Astrocyte (in vitro differentiated cells and primary cell): ENCODE data around the gene ZNF813. TPM values are rescaled to one million over a fixed set of nuclear protein-coding genes. Genes with fewer than 3 reads are reported as not detected.

Experiments
- DNase-seq: peaks from one replicate; pipeline ENCODE4 v3.0.0-alpha.2; 2010; ENCODE audit warnings: low read depth
- FAIRE-seq: peaks from 2 replicates; lab custom pipeline; 2011; peaks lifted over from hg19 to GRCh38; lab: Jason Lieb, UNC
- H2AFZ ChIP-seq: 2 replicates; pipeline ENCODE4 v1.6.0; 2012; ENCODE audit warnings: low read depth, low read length, inconsistent platforms
- H3K27ac ChIP-seq: 2 replicates; pipeline ENCODE4 v1.5.1; 2011; ENCODE audit warnings: low read depth, low read length, inconsistent platforms
- H3K27me3 ChIP-seq: 2 replicates; pipeline ENCODE4 v1.6.0; 2011; ENCODE audit warnings: low read length, inconsistent platforms; ENCODE audit not compliant: insufficient read depth
- H3K36me3 ChIP-seq: 2 replicates; pipeline ENCODE4 v1.5.1; 2011; ENCODE audit warnings: low read length, inconsistent platforms; ENCODE audit not compliant: insufficient read depth
- H3K4me1 ChIP-seq: 2 replicates; pipeline ENCODE4 v1.5.1; 2011; ENCODE audit warnings: low read length, inconsistent platforms; ENCODE audit not compliant: insufficient read depth
- H3K4me2 ChIP-seq: 2 replicates; pipeline ENCODE4 v1.6.0; 2012; ENCODE audit warnings: low read length, inconsistent platforms
- H3K4me3 ChIP-seq: 2 replicates; pipeline ENCODE4 v1.5.1; 2011; ENCODE audit warnings: low read depth, mild to moderate bottlenecking, low read length, inconsistent platforms; ENCODE audit not compliant: insufficient read depth
- H3K79me2 ChIP-seq: 2 replicates; pipeline ENCODE4 v1.6.0; 2012; ENCODE audit warnings: mild to moderate bottlenecking, low read length, inconsistent platforms; ENCODE audit not compliant: insufficient read depth
- H3K9ac ChIP-seq: 2 replicates; pipeline ENCODE4 v1.6.0; 2012; ENCODE audit warnings: mild to moderate bottlenecking, low read length, inconsistent platforms
- H3K9me3 ChIP-seq: 2 replicates; pipeline ENCODE4 v1.5.1; 2012; ENCODE audit warnings: low read depth, mild to moderate bottlenecking, low read length, inconsistent platforms; ENCODE audit not compliant: insufficient read depth
- H4K20me1 ChIP-seq: 2 replicates; pipeline ENCODE4 v1.6.0; 2012; ENCODE audit warnings: low read length, inconsistent platforms; ENCODE audit not compliant: insufficient read depth
- H3K27ac Mint-ChIP-seq: one replicate; pipeline ENCODE4 v1.8.0; 2021; ENCODE audit warnings: mild to moderate bottlenecking, mixed read lengths; ENCODE audit not compliant: unreplicated experiment
- H3K27me3 Mint-ChIP-seq: one replicate; pipeline ENCODE4 v1.8.0; 2021; ENCODE audit warnings: low read depth, mixed read lengths; ENCODE audit not compliant: unreplicated experiment
- H3K36me3 Mint-ChIP-seq: one replicate; pipeline ENCODE4 v1.8.0; 2021; ENCODE audit warnings: low read depth, mixed read lengths; ENCODE audit not compliant: unreplicated experiment
- H3K4me1 Mint-ChIP-seq: one replicate; pipeline ENCODE4 v1.8.0; 2021; ENCODE audit warnings: low read depth, mixed read lengths; ENCODE audit not compliant: unreplicated experiment
- H3K4me3 Mint-ChIP-seq: one replicate; pipeline ENCODE4 v1.8.0; 2021; ENCODE audit warnings: mild to moderate bottlenecking, moderate library complexity, mixed read lengths; ENCODE audit not compliant: unreplicated experiment
- H3K9me3 Mint-ChIP-seq: one replicate; pipeline ENCODE4 v1.8.0; 2021; ENCODE audit warnings: mild to moderate bottlenecking, mixed read lengths; ENCODE audit not compliant: unreplicated experiment
- EZH2 ChIP-seq: IDR thresholded peaks from 2 replicates; pipeline ENCODE4 v1.6.1; 2012; ENCODE audit warnings: mild to moderate bottlenecking, low read length, inconsistent platforms; ENCODE audit not compliant: insufficient read depth
- total RNA-seq: library from RNA; stranded (reverse); gene quantifications from 2 replicates; pipeline ENCODE4 v1.2.1, GENCODE V29; 2021
- TF ChIP-seq, protein P1 (sequence below): IDR thresholded peaks from 2 replicates; pipeline ENCODE4 v1.5.1; 2011; ENCODE audit warnings: low read depth, mild to moderate bottlenecking, inconsistent platforms, low read length, moderate library complexity; ENCODE audit not compliant: insufficient read depth

ZNF813 gene
- total RNA-seq, 1 donor from 2014 or later = 3.7 TPM

DNA sequence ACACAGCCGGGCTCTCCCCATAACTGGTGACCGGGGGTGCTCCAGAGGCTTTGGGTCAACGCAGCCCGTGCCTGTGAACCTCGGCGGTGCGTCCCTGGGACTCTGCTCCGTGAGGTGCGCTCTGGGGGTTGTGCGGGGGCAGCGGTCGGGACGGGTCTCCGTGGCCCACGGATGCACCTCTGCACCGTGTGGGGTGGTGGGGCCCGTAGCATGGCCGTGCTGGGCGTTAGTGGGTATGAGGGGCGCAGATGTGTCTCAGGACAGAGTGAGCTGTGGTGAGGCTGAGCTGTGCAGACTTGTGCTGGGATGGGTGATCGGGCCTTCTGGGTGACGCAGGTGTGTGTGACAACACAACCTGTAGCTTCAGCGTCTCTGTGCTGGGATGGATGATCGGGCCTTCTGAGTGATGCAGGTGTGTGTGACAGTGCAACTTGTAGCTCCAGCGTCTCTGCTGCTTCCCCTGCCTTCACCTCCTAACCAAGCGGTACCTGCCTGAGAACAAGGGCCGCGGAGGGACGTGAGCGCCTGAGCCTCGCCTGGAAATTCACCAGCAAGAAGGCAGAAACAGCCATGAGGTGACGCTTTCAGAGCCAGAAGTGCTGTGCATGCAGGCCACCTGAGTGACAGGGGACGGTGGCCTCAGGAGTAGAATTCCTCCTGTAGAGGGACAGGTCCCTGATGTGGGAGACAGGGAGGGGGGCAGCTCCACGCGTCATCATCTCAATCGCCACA is 71.0 kb downstream of the ZNF813 start:
- no peak for FAIRE-seq
- peak overlapping the region; percentile 79 for H3K4me3 ChIP-seq
- peak overlapping the region; percentile 58 for H3K27ac Mint-ChIP-seq

DNA sequence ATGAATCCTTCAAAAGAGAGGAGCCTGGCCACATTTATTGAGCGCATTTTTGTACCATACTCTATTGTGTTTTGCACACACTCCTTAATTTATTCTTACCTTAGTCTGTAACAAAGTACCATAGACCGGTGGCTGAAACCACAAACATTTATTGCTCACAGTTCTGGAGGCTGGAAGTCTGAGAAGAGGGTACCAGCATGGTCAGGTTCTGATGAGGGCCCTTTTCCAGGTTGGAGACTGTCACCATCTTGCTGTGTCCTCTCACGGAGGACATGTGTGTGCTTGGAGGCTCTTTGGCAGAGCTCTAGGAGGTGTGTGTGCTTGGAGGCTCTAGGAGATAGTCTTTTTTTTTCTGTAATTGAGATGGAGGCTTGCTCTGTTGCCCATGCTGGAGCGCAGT is 72.6 kb downstream of the ZNF813 start:
- Histone ChIP-seq H3K27ac (no peak overlapping the region), H3K4me1 (no peaks in the 10 kb centered on the region), H2AFZ (no peak overlapping the region), H3K9me3 (no peaks in the 10 kb centered on the region), H3K36me3 (no peaks in the 10 kb centered on the region), H3K79me2 (peaks cover 7% of the 10 kb centered on the region), H3K27me3 (no peaks in the 10 kb centered on the region), H3K4me3 (no peak overlapping the region), H3K4me2 (no peak overlapping the region), H4K20me1 (no peaks in the 10 kb centered on the region), H3K9ac (no peak overlapping the region)
- no peak for DNase-seq
- FAIRE-seq = no peak
- TF ChIP-seq EZH2 = no peak
- Mint-ChIP-seq H3K27me3 (no peaks in the 10 kb centered on the region), H3K9me3 (no peaks in the 10 kb centered on the region), H3K4me1 (peaks cover 1% of the 10 kb centered on the region), H3K36me3 (no peaks in the 10 kb centered on the region), H3K27ac (no peak overlapping the region), H3K4me3 (no peak overlapping the region)

More for the DNA sequence above, 71.0 kb downstream of the ZNF813 start:
- Histone ChIP-seq H3K36me3 (no peaks in the 10 kb centered on the region), H4K20me1 (no peaks in the 10 kb centered on the region), H3K9me3 (no peaks in the 10 kb centered on the region), H3K79me2 (peaks cover 7% of the 10 kb centered on the region), H3K27me3 (no peaks in the 10 kb centered on the region), H2AFZ (peak overlapping the region; percentile 100), H3K27ac (peak overlapping the region; percentile 77), H3K9ac (peak overlapping the region; percentile 91), H3K4me1 (no peaks in the 10 kb centered on the region), H3K4me2 (peak overlapping the region; percentile 87)
- TF ChIP-seq, protein P1, sequence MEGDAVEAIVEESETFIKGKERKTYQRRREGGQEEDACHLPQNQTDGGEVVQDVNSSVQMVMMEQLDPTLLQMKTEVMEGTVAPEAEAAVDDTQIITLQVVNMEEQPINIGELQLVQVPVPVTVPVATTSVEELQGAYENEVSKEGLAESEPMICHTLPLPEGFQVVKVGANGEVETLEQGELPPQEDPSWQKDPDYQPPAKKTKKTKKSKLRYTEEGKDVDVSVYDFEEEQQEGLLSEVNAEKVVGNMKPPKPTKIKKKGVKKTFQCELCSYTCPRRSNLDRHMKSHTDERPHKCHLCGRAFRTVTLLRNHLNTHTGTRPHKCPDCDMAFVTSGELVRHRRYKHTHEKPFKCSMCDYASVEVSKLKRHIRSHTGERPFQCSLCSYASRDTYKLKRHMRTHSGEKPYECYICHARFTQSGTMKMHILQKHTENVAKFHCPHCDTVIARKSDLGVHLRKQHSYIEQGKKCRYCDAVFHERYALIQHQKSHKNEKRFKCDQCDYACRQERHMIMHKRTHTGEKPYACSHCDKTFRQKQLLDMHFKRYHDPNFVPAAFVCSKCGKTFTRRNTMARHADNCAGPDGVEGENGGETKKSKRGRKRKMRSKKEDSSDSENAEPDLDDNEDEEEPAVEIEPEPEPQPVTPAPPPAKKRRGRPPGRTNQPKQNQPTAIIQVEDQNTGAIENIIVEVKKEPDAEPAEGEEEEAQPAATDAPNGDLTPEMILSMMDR = no peak
- TF ChIP-seq EZH2 = no peak
- Mint-ChIP-seq H3K36me3 (no peaks in the 10 kb centered on the region), H3K4me1 (no peaks in the 10 kb centered on the region), H3K4me3 (peak overlapping the region; percentile 94), H3K9me3 (no peaks in the 10 kb centered on the region), H3K27me3 (no peaks in the 10 kb centered on the region)
- no peak for DNase-seq

- H3K27ac Mint-ChIP-seq = no peak overlapping the region
Observed at GRCh38 chr19:53541971-53542370, 74.4 kb downstream of the ZNF813 start.

More at GRCh38 chr19:53541971-53542370, 74.4 kb downstream of the ZNF813 start:
- H3K9me3 ChIP-seq = no peaks in the 10 kb centered on the region
- no peaks in the 10 kb centered on the region for H3K27me3 ChIP-seq
- H3K9me3 Mint-ChIP-seq = no peaks in the 10 kb centered on the region
- H3K4me1 Mint-ChIP-seq = peaks cover 2% of the 10 kb centered on the region
- H4K20me1 ChIP-seq = no peaks in the 10 kb centered on the region
- no peak overlapping the region for H3K4me3 Mint-ChIP-seq
- TF ChIP-seq, protein P1 = no peak
- TF ChIP-seq EZH2 = no peak
- H3K9ac ChIP-seq = no peak overlapping the region
- H3K27me3 Mint-ChIP-seq = no peaks in the 10 kb centered on the region
- H2AFZ ChIP-seq = no peak overlapping the region
- DNase-seq (no peak), FAIRE-seq (no peak)
- H3K4me3 ChIP-seq = no peak overlapping the region
- H3K79me2 ChIP-seq = peaks cover 7% of the 10 kb centered on the region
- H3K4me2 ChIP-seq = no peak overlapping the region
- H3K27ac ChIP-seq = no peak overlapping the region
- H3K36me3 Mint-ChIP-seq = no peaks in the 10 kb centered on the region
- H3K4me1 ChIP-seq = no peaks in the 10 kb centered on the region
- H3K36me3 ChIP-seq = no peaks in the 10 kb centered on the region
